ENCODE data around the gene CYP3A4. TPM values are rescaled to one million over a fixed set of nuclear protein-coding genes. Genes with fewer than 3 reads are reported as not detected.

CYP3A4 gene
- total and polyA plus RNA-seq, 9 of the 15 experiments (the other 6 are each of a cell fraction or from before 2014, with no cell fraction given) = 0.07 to 0.08 TPM; not detected in 7

DNA sequence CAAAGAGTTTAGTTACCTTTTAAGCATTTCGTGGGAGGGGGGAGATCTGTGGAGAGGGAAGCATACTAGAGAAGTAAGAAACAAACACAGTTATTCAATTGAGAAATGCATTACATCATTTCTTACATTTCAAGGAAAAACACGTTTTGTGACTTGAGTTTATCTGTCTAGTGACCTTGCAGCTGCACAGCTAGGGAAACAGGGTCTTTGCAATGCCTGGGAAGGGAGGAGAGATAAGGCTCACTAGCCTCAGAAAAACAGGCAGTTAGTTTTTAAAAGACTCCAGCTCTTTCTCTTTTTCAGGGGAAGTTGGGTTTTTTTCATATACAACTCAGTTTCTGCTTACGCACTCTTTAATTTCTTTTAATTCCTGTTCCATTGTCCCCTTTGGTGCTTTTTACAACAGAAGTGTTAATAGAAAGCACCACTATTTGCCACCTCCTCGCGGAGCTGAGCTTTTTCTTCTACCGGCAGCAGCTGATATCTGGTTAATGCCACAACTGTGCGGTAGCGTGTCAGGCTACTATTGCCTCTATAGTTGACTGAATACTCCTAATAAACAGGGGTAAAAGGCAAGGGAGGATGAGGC is 49.4 kb upstream of the CYP3A4 start (continued):
- TF ChIP-seq, protein P1, sequence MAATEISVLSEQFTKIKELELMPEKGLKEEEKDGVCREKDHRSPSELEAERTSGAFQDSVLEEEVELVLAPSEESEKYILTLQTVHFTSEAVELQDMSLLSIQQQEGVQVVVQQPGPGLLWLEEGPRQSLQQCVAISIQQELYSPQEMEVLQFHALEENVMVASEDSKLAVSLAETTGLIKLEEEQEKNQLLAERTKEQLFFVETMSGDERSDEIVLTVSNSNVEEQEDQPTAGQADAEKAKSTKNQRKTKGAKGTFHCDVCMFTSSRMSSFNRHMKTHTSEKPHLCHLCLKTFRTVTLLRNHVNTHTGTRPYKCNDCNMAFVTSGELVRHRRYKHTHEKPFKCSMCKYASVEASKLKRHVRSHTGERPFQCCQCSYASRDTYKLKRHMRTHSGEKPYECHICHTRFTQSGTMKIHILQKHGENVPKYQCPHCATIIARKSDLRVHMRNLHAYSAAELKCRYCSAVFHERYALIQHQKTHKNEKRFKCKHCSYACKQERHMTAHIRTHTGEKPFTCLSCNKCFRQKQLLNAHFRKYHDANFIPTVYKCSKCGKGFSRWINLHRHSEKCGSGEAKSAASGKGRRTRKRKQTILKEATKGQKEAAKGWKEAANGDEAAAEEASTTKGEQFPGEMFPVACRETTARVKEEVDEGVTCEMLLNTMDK (IDR thresholded peaks at IDR 0.05; ENCODE audit: borderline replicate concordance, insufficient read depth, low read depth, low read length, poor library complexity, severe bottlenecking) = no peak
- TF ChIP-seq MYNN (IDR thresholded peaks at IDR 0.05) (peak; percentile 85), MYNN (CRISPR knock-in tag; IDR thresholded peaks at IDR 0.05) (no peak), RUNX1 (IDR thresholded peaks at IDR 0.05; ENCODE audit: low read depth) (no peak), ETV5 (CRISPR knock-in tag; IDR thresholded peaks at IDR 0.05; ENCODE audit: low read depth) (no peak; the same call in 1 of the 2 replicates), HDAC1 (IDR thresholded peaks at IDR 0.05) (peak in 1 of 2 experiments; percentile 81; a peak in 2 of 4 replicates), NUFIP1 (IDR thresholded peaks at IDR 0.05; ENCODE audit: partially characterized antibody) (no peak), ZNF175 (CRISPR knock-in tag; IDR thresholded peaks at IDR 0.05; ENCODE audit: low read depth) (0 out of 2 replicates have a peak, but pooled peaks have one; percentile 47), POLR2AphosphoS2 (IDR thresholded peaks at IDR 0.05; ENCODE audit: low read length) (no peak), ZBTB7A (IDR thresholded peaks at IDR 0.05; ENCODE audit: borderline replicate concordance, control insufficient read depth, low read depth, low read length) (peak; percentile 78; the same call in 1 of the 2 replicates), ZNF124 (CRISPR knock-in tag; IDR thresholded peaks at IDR 0.05) (no peak), POLR2AphosphoS5 (IDR thresholded peaks at IDR 0.05; ENCODE audit: control insufficient read depth, insufficient read depth, low read depth, low read length) (peak; percentile 97), MAFK (IDR thresholded peaks at IDR 0.05; ENCODE audit: low read length) (peak; percentile 27; the same call in 1 of the 2 replicates), MYC (IDR thresholded peaks at IDR 0.05; ENCODE audit: low read depth, low read length) (peak; percentile 89), MYC (CRISPR knock-in tag; IDR thresholded peaks at IDR 0.05; ENCODE audit: borderline replicate concordance, low read depth) (no peak; the same call in 1 of the 2 replicates), ZNF445 (CRISPR knock-in tag; IDR thresholded peaks at IDR 0.05; ENCODE audit: low read depth) (no peak)
- TF ChIP-seq, protein P2, sequence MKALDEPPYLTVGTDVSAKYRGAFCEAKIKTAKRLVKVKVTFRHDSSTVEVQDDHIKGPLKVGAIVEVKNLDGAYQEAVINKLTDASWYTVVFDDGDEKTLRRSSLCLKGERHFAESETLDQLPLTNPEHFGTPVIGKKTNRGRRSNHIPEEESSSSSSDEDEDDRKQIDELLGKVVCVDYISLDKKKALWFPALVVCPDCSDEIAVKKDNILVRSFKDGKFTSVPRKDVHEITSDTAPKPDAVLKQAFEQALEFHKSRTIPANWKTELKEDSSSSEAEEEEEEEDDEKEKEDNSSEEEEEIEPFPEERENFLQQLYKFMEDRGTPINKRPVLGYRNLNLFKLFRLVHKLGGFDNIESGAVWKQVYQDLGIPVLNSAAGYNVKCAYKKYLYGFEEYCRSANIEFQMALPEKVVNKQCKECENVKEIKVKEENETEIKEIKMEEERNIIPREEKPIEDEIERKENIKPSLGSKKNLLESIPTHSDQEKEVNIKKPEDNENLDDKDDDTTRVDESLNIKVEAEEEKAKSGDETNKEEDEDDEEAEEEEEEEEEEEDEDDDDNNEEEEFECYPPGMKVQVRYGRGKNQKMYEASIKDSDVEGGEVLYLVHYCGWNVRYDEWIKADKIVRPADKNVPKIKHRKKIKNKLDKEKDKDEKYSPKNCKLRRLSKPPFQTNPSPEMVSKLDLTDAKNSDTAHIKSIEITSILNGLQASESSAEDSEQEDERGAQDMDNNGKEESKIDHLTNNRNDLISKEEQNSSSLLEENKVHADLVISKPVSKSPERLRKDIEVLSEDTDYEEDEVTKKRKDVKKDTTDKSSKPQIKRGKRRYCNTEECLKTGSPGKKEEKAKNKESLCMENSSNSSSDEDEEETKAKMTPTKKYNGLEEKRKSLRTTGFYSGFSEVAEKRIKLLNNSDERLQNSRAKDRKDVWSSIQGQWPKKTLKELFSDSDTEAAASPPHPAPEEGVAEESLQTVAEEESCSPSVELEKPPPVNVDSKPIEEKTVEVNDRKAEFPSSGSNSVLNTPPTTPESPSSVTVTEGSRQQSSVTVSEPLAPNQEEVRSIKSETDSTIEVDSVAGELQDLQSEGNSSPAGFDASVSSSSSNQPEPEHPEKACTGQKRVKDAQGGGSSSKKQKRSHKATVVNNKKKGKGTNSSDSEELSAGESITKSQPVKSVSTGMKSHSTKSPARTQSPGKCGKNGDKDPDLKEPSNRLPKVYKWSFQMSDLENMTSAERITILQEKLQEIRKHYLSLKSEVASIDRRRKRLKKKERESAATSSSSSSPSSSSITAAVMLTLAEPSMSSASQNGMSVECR (CRISPR knock-in tag; IDR thresholded peaks at IDR 0.05) = no peak
- TF ChIP-seq, protein P3, sequence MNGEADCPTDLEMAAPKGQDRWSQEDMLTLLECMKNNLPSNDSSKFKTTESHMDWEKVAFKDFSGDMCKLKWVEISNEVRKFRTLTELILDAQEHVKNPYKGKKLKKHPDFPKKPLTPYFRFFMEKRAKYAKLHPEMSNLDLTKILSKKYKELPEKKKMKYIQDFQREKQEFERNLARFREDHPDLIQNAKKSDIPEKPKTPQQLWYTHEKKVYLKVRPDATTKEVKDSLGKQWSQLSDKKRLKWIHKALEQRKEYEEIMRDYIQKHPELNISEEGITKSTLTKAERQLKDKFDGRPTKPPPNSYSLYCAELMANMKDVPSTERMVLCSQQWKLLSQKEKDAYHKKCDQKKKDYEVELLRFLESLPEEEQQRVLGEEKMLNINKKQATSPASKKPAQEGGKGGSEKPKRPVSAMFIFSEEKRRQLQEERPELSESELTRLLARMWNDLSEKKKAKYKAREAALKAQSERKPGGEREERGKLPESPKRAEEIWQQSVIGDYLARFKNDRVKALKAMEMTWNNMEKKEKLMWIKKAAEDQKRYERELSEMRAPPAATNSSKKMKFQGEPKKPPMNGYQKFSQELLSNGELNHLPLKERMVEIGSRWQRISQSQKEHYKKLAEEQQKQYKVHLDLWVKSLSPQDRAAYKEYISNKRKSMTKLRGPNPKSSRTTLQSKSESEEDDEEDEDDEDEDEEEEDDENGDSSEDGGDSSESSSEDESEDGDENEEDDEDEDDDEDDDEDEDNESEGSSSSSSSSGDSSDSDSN (IDR thresholded peaks at IDR 0.05; ENCODE audit: borderline replicate concordance in 1 of 2, low read depth in 2 of 2, low read length in 2 of 2) = no peak

All from K562 (cell line).